Measurements from ENCODE around the gene SDK1.

- TF ChIP-seq BHLHE40 (IDR thresholded peaks at IDR 0.05; ENCODE audit: borderline replicate concordance), result no peak
- TF ChIP-seq HDGF (IDR thresholded peaks at IDR 0.05; ENCODE audit: borderline replicate concordance), result no peak
- no peak for TF ChIP-seq ELF4 (IDR thresholded peaks at IDR 0.05)
- TF ChIP-seq SUZ12 (IDR thresholded peaks at IDR 0.05), result no peak
- TF ChIP-seq NFRKB (IDR thresholded peaks at IDR 0.05), result no peak
- TF ChIP-seq L3MBTL2 (conservative IDR thresholded peaks at IDR 0.05), result no peak
Observed at GRCh38 chr7:3951316-3952055, 650.4 kb downstream of the SDK1 start.
